ENCODE data around the gene FMO3. TPM values are rescaled to one million over a fixed set of nuclear protein-coding genes. Genes with fewer than 3 reads are reported as not detected.

Gene FMO3
- total and polyA plus RNA-seq, 11 donors = 0.58 to 2.7 (median 1.5) TPM

DNA sequence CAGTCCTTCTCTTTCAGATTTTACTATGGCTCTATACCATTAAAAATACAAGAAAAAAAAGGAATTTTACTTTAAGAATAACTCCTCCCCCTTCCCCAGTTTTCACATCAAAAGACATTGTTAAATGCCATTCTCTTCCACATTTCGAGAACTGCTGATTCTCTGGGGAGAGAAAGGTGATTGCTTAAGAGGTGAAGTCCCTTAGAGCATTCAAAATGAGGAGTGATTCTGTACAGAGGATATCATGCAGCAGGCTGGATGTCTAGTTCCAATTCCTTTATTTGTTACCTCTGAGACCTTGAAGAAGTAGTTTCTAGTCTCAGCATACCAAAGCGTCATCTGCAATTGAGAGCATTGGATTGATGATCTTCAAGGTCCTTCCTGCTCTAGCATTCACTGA is 46.9 kb downstream of the FMO3 start:
- Histone ChIP-seq H3K4me3 (no peak overlapping the region), H3K36me3 (no peaks in the 10 kb centered on the region), H3K27ac (peak overlapping the region in 4 of 12 donors; percentile 80 to 91 (median 82)), H3K9me3 (peaks cover 0 to 2% (median 0%) of the 10 kb centered on the region in 12 donors), H3K4me1 (peaks cover 0 to 57% (median 35%) of the 10 kb centered on the region in 12 donors), H3K27me3 (no peaks in the 10 kb centered on the region)
- intact Hi-C loops (cut with DNase I) = no loop called here
- no peak for ATAC-seq
- TF ChIP-seq, protein P1, sequence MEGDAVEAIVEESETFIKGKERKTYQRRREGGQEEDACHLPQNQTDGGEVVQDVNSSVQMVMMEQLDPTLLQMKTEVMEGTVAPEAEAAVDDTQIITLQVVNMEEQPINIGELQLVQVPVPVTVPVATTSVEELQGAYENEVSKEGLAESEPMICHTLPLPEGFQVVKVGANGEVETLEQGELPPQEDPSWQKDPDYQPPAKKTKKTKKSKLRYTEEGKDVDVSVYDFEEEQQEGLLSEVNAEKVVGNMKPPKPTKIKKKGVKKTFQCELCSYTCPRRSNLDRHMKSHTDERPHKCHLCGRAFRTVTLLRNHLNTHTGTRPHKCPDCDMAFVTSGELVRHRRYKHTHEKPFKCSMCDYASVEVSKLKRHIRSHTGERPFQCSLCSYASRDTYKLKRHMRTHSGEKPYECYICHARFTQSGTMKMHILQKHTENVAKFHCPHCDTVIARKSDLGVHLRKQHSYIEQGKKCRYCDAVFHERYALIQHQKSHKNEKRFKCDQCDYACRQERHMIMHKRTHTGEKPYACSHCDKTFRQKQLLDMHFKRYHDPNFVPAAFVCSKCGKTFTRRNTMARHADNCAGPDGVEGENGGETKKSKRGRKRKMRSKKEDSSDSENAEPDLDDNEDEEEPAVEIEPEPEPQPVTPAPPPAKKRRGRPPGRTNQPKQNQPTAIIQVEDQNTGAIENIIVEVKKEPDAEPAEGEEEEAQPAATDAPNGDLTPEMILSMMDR (IDR thresholded peaks at IDR 0.05) = no peak
- no peak for TF ChIP-seq POLR2A (IDR thresholded peaks at IDR 0.05)
- 66 to 76% (median 72%) methylated on average over 2 of the region's 2 CpGs for WGBS, 4 donors
- DNase-seq = no peak

DNA sequence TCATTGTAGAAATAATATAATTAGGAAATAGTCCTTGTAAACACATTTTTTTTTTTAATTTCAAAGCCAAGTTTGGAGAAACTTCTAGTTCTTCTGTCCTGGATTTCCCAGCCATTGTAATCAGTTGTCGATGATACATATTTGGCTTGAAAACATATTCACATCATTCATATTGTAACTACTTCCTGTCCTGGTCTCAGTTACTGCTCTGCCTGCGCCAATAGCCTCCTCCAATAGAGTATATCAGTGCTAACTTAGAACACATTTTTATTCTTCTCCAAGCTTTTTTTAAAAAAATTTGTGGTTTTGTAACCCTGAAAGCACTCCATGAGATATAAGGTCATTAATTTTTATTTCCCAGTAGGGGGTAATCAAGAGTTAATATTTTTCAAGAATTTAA is 48.3 kb downstream of the FMO3 start:
- intact Hi-C loops (cut with DNase I) = no loop called here
- Histone ChIP-seq H3K9me3 (no peaks in the 10 kb centered on the region), H3K27ac (peak overlapping the region; percentile 79 to 94 (median 86)), H3K4me1 (peaks cover 0 to 71% (median 48%) of the 10 kb centered on the region in 12 donors), H3K36me3 (no peaks in the 10 kb centered on the region), H3K4me3 (no peak overlapping the region), H3K27me3 (no peaks in the 10 kb centered on the region)
- 44 to 60% (median 49%) methylated on average over 2 of the region's 2 CpGs for WGBS, 4 donors
- DNase-seq (peak in 1 of 5 donors; percentile 27), ATAC-seq (peak in 1 of 4 donors; percentile 18)
- TF ChIP-seq, protein P1 (IDR thresholded peaks at IDR 0.05) = no peak
- TF ChIP-seq POLR2A (IDR thresholded peaks at IDR 0.05) = no peak

DNA sequence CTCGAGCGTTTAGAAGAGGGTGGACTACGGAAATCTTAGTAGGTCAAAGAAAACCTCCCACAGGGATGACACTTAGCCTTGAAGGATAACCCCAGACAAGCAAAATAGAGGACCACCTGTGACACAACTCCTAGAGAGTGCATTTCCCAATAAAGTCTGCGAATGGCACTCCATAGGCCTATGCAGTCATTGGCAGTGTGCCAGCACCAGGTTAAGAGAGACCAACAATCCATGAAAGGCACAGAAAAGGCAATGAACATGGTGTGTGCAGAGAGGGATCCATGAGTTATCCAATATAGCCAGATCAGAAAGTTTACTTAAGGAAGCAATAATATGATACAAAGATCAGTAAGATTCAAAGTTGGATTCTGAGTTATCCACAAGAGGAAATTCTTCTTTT is 49.2 kb downstream of the FMO3 start:
- DNase-seq (peak in 2 of 5 donors; percentile 18 to 21), ATAC-seq (no peak)
- intact Hi-C loops (cut with DNase I) = loop anchor here in 6 of 10 donors (2.0 to 5.0 kb wide), 3 partner anchors 29 to 47 kb away; partner anchors contain the start of gene FMO2 (in 2 of the 6)
- TF ChIP-seq POLR2A (IDR thresholded peaks at IDR 0.05) = no peak
- TF ChIP-seq, protein P1 (IDR thresholded peaks at IDR 0.05) = no peak
- H3K36me3 ChIP-seq = no peaks in the 10 kb centered on the region
- no peak overlapping the region for H3K4me3 ChIP-seq
- peaks cover 0 to 76% (median 49%) of the 10 kb centered on the region in 12 donors for H3K4me1 ChIP-seq
- no peaks in the 10 kb centered on the region for H3K27me3 ChIP-seq
- WGBS, 4 donors = 71 to 95% (median 84%) methylated on average over 4 of the region's 4 CpGs
- H3K27ac ChIP-seq = peak overlapping the region; percentile 79 to 94 (median 86)
- H3K9me3 ChIP-seq = no peaks in the 10 kb centered on the region

DNA sequence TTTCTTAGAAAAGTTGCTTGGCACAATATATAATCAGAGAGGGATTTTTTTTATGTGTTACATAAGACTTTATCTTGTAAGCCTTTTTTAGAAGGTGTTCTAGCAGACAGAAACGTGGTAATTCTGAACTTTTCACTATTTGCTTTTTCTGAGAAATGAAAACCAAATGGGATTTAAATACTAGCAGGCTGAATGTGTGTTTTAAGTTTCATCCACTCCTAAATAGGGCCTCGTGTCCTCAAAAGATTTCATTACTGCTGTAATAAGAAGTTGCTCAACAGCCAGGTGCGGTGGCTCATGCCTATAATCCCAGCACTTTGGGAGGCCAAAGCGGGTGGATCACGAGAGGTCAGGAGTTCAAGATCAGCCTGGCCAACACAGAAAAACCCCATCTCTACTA is 49.7 kb downstream of the FMO3 start:
- WGBS, 4 donors = 65 to 74% (median 69%) methylated on average over 5 of the region's 5 CpGs
- Histone ChIP-seq H3K4me1 (peaks cover 0 to 76% (median 49%) of the 10 kb centered on the region in 12 donors), H3K4me3 (no peak overlapping the region), H3K9me3 (no peaks in the 10 kb centered on the region), H3K36me3 (no peaks in the 10 kb centered on the region), H3K27ac (peak overlapping the region; percentile 79 to 94 (median 86)), H3K27me3 (no peaks in the 10 kb centered on the region)
- DNase-seq (peak in 3 of 5 donors; percentile 31 to 60 (median 49)), ATAC-seq (no peak)
- intact Hi-C loops (cut with DNase I) = loop anchor here in 6 of 10 donors (2.0 to 5.0 kb wide), 3 partner anchors 30 to 47 kb away; partner anchors contain the start of gene FMO2 (in 2 of the 6)
- TF ChIP-seq, protein P1 (IDR thresholded peaks at IDR 0.05) = no peak
- TF ChIP-seq POLR2A (IDR thresholded peaks at IDR 0.05) = no peak
